Fibroblast of lung (primary cell): ENCODE measurements around the gene PUS7. TPM values are rescaled to one million over a fixed set of nuclear protein-coding genes. Genes with fewer than 3 reads are reported as not detected.

Experiments
- polyA plus RNA-seq, 2 donors: library from polyadenylated mRNA; depleted of rRNA in 1 of 2; stranded (reverse) in 1 of 2; unstranded in 1 of 2; fragments of >200 nt; gene quantifications; 2 replicates each; pipeline ENCODE4 v1.2.1, GENCODE V29; 2011 to 2012; ENCODE audit warnings: missing spikeins in 1 of 2
- total RNA-seq: library from RNA; depleted of rRNA; stranded (reverse); fragments of >200 nt; gene quantifications from 2 replicates; pipeline ENCODE4 v1.2.1, GENCODE V29; 2014

The PUS7 gene
- total and polyA plus RNA-seq, 2 donors (not counting 1 experiment from before 2014, with no cell fraction given), result 8.8 to 16.0 TPM

Other genes with a start within 250 kb of the PUS7 start
- gene SRPK2, start 133.3 kb downstream of the PUS7 start, total RNA-seq, result 45.5 and 61.8 TPM in 2 replicates
- 21.8 and 27.8 TPM in 2 replicates for gene SRPK2, start 133.3 kb downstream of the PUS7 start, polyA plus RNA-seq
- gene RINT1, start 9.9 kb upstream of the PUS7 start, total RNA-seq, result 14.1 and 16.3 TPM in 2 replicates
- 21.7 and 26.0 TPM in 2 replicates for gene RINT1, start 9.9 kb upstream of the PUS7 start, polyA plus RNA-seq
- gene EFCAB10, start 59.2 kb upstream of the PUS7 start, total RNA-seq, result not detected in 2 replicates
- not detected in 2 replicates for gene EFCAB10, start 59.2 kb upstream of the PUS7 start, polyA plus RNA-seq